Osteoblast (primary cell): ENCODE data around the gene SYT9. TPM values are rescaled to one million over a fixed set of nuclear protein-coding genes. Genes with fewer than 3 reads are reported as not detected.

Source experiments
- DNase-seq: peaks from one replicate; pipeline ENCODE4 v3.0.0; 2011; ENCODE audit warnings: low spot score, mixed read lengths; ENCODE audit not compliant: insufficient read length; ENCODE audit errors: missing footprints
- H2AFZ ChIP-seq: 2 replicates; pipeline ENCODE4 v1.6.0; 2011; ENCODE audit warnings: mild to moderate bottlenecking, low read length
- H3K27ac ChIP-seq: 2 replicates; pipeline ENCODE4 v1.5.1; 2011; ENCODE audit warnings: mild to moderate bottlenecking, low read depth, low read length, moderate library complexity
- H3K27me3 ChIP-seq: 2 replicates; pipeline ENCODE4 v1.6.0; 2012; ENCODE audit warnings: mild to moderate bottlenecking, control low read depth, inconsistent platforms, low read length, moderate library complexity; ENCODE audit not compliant: insufficient read depth
- H3K36me3 ChIP-seq: 2 replicates; pipeline ENCODE4 v1.5.1; 2011; ENCODE audit warnings: mild to moderate bottlenecking, low read length, control low read depth, moderate library complexity; ENCODE audit not compliant: insufficient read depth
- H3K4me1 ChIP-seq: 2 replicates; pipeline ENCODE4 v1.5.1; 2011; ENCODE audit warnings: mild to moderate bottlenecking, low read length, control low read depth, moderate library complexity; ENCODE audit not compliant: insufficient read depth
- H3K4me2 ChIP-seq: 2 replicates; pipeline ENCODE4 v1.6.0; 2011; ENCODE audit warnings: mild to moderate bottlenecking, low read length; ENCODE audit not compliant: insufficient read depth
- H3K4me3 ChIP-seq: fragments of 200-600 bp; sonication (generic); 3 replicates; pipeline ENCODE4 v1.5.1; 2012; ENCODE audit warnings: mild to moderate bottlenecking, low read length, inconsistent platforms; ENCODE audit not compliant: insufficient read depth
- H3K79me2 ChIP-seq: 2 replicates; pipeline ENCODE4 v1.6.0; 2012; ENCODE audit warnings: mild to moderate bottlenecking, low read length, control low read depth, inconsistent platforms; ENCODE audit not compliant: insufficient read depth
- H3K9me3 ChIP-seq: 2 replicates; pipeline ENCODE4 v1.5.1; 2011; ENCODE audit warnings: low read depth, low read length, control low read depth
- H4K20me1 ChIP-seq: 2 replicates; pipeline ENCODE4 v1.6.0; 2012; ENCODE audit warnings: mild to moderate bottlenecking, low read length, control low read depth; ENCODE audit not compliant: insufficient read depth
- CTCF ChIP-seq: IDR thresholded peaks from 2 replicates; pipeline ENCODE4 v1.5.1; 2011; ENCODE audit warnings: mild to moderate bottlenecking, low read depth, low read length, moderate library complexity; ENCODE audit errors: extremely low read depth
- total RNA-seq: library from RNA; depleted of rRNA; stranded (reverse); fragments of >200 nt; gene quantifications from 2 replicates; pipeline ENCODE4 v1.2.3, GENCODE V29; 2012

SYT9 gene
- total RNA-seq, 1 donor, result not detected

- Histone ChIP-seq H3K27ac (no peak overlapping the region), H4K20me1 (no peaks in the 10 kb centered on the region), H3K27me3 (peaks cover 10% of the 10 kb centered on the region), H3K4me2 (no peak overlapping the region), H3K9me3 (no peaks in the 10 kb centered on the region), H3K79me2 (no peaks in the 10 kb centered on the region), H3K36me3 (no peaks in the 10 kb centered on the region), H2AFZ (no peak overlapping the region), H3K4me1 (no peaks in the 10 kb centered on the region), H3K4me3 (no peak overlapping the region)
- no peak for DNase-seq
- no peak for TF ChIP-seq CTCF
These were observed 6.0 kb downstream of the SYT9 start for GRCh38 chr11:7257724-7258123.

GRCh38 chr11:7261578-7261977 lies 9.9 kb downstream of the SYT9 start:
- no peak for DNase-seq
- Histone ChIP-seq H3K4me1 (no peaks in the 10 kb centered on the region), H3K36me3 (no peaks in the 10 kb centered on the region), H3K79me2 (no peaks in the 10 kb centered on the region), H3K27ac (no peak overlapping the region), H3K4me3 (no peak overlapping the region), H2AFZ (no peak overlapping the region), H4K20me1 (no peaks in the 10 kb centered on the region), H3K27me3 (no peaks in the 10 kb centered on the region), H3K4me2 (no peak overlapping the region), H3K9me3 (no peaks in the 10 kb centered on the region)
- no peak for TF ChIP-seq CTCF

- H3K4me3 ChIP-seq, result no peak overlapping the region
- H3K4me2 ChIP-seq, result no peak overlapping the region
- no peaks in the 10 kb centered on the region for H3K9me3 ChIP-seq
- DNase-seq, result no peak
- no peaks in the 10 kb centered on the region for H3K36me3 ChIP-seq
- H3K79me2 ChIP-seq, result no peaks in the 10 kb centered on the region
- no peak overlapping the region for H2AFZ ChIP-seq
- H3K4me1 ChIP-seq, result no peaks in the 10 kb centered on the region
- no peaks in the 10 kb centered on the region for H4K20me1 ChIP-seq
- H3K27ac ChIP-seq, result no peak overlapping the region
- no peak for TF ChIP-seq CTCF
- no peaks in the 10 kb centered on the region for H3K27me3 ChIP-seq
These were observed 11.0 kb downstream of the SYT9 start for GRCh38 chr11:7262672-7263071.

GRCh38 chr11:7263842-7264241 lies 12.1 kb downstream of the SYT9 start:
- no peaks in the 10 kb centered on the region for H4K20me1 ChIP-seq
- no peak overlapping the region for H3K27ac ChIP-seq
- no peak for TF ChIP-seq CTCF
- H3K27me3 ChIP-seq, result no peaks in the 10 kb centered on the region
- no peak for DNase-seq
- no peak overlapping the region for H3K4me3 ChIP-seq
- no peak overlapping the region for H2AFZ ChIP-seq
- H3K4me2 ChIP-seq, result no peak overlapping the region
- H3K79me2 ChIP-seq, result no peaks in the 10 kb centered on the region
- no peaks in the 10 kb centered on the region for H3K36me3 ChIP-seq
- no peaks in the 10 kb centered on the region for H3K4me1 ChIP-seq
- H3K9me3 ChIP-seq, result no peaks in the 10 kb centered on the region
